H1 (cell line): Measurements from ENCODE around the gene DCAF15. TPM values are rescaled to one million over a fixed set of nuclear protein-coding genes. Genes with fewer than 3 reads are reported as not detected.

ENCODE experiments used
- CHD1 ChIP-seq: IDR thresholded peaks from 2 replicates; pipeline ENCODE4 v1.6.1; 2012; ENCODE audit warnings: low read depth, low read length, improper control_type of control experiment
- EZH2 ChIP-seq: fragments of 200-600 bp; sonication (generic); IDR thresholded peaks from 2 replicates; pipeline ENCODE4 v1.7.1; 2012; ENCODE audit warnings: low read depth, mild to moderate bottlenecking, moderate library complexity, low read length, inconsistent platforms; ENCODE audit not compliant: severe bottlenecking
- GABPA ChIP-seq: IDR thresholded peaks from 2 replicates; pipeline ENCODE4 v1.6.1; 2011; ENCODE audit warnings: mild to moderate bottlenecking, low read length, moderate library complexity, borderline replicate concordance; ENCODE audit not compliant: insufficient read depth
- POU5F1 ChIP-seq: IDR thresholded peaks from 2 replicates; pipeline ENCODE4 v1.6.1; 2011; ENCODE audit warnings: low read depth, mild to moderate bottlenecking, low read length, moderate library complexity
- TEAD4 ChIP-seq: IDR thresholded peaks from 2 replicates; pipeline ENCODE4 v1.6.1; 2012; ENCODE audit warnings: low read depth, low read length, inconsistent platforms, mixed read lengths
- ZNF274 ChIP-seq: IDR thresholded peaks from 2 replicates; pipeline ENCODE4 v1.7.0; 2012; ENCODE audit warnings: low read length, borderline replicate concordance; ENCODE audit errors: extremely low read depth
- polyA plus RNA-seq, 7 experiments: library from polyadenylated mRNA; depleted of rRNA in 3 of 7; stranded (reverse) in 5 of 7; unstranded in 2 of 7; fragments of >200 nt in 5 of 7; fragments of 200-250 nt in 2 of 7; gene quantifications; 1 replicate in 5 of 7; 2 replicates in 1 of 7; 4 replicates in 1 of 7; pipeline versions ENCODE4 v1.2.1 to v1.2.3, GENCODE V29; 2011 to 2013; ENCODE audit warnings: missing spikeins in 2 of 7, mixed read lengths in 2 of 7
- total RNA-seq: library from RNA; stranded (reverse); fragmentation: NEBNext Ultra II Directional; extraction: Animal tissue kit (Norgen Biotek cat#: 25700); gene quantifications from 2 replicates; pipeline ENCODE4 v1.2.1, GENCODE V29; 2021
- TF ChIP-seq, protein P1 (sequence below), 3 experiments: IDR thresholded peaks; 1 replicate in 2 of 3; 2 replicates in 1 of 3; pipeline versions ENCODE4 v1.5.1 to v1.6.1; 2011; ENCODE audit warnings: low read length in 3 of 3, mild to moderate bottlenecking in 3 of 3, inconsistent platforms in 2 of 3, low read depth in 1 of 3, moderate library complexity in 1 of 3; ENCODE audit not compliant: insufficient read depth in 1 of 3; ENCODE audit errors: control extremely low read depth in 1 of 3

Gene DCAF15
- total and polyA plus RNA-seq, 2 of the 8 experiments (the other 6 are each of a cell fraction or from before 2014, with no cell fraction given), result 68.7 to 80.8 TPM

DNA sequence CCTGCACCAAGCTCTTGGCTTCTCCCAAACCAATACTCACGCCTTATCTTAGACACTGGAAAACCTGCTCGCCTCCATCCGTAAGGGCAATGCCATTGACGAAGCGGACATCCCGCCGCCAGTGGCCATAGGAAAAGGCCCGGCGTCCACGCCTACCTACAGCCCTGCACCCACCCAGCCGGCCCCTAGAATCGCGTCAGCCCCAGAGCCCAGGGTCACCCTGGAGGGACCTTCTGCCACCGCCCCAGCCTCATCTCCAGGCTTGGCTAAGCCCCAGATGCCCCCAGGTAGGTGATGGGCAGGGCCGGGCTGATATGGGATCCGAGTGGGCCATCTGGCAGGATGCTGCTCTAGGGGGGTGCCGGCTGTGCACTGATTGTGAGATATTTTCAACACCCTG, 39.0 kb upstream of the DCAF15 start (continued):
- TF ChIP-seq, protein P1, sequence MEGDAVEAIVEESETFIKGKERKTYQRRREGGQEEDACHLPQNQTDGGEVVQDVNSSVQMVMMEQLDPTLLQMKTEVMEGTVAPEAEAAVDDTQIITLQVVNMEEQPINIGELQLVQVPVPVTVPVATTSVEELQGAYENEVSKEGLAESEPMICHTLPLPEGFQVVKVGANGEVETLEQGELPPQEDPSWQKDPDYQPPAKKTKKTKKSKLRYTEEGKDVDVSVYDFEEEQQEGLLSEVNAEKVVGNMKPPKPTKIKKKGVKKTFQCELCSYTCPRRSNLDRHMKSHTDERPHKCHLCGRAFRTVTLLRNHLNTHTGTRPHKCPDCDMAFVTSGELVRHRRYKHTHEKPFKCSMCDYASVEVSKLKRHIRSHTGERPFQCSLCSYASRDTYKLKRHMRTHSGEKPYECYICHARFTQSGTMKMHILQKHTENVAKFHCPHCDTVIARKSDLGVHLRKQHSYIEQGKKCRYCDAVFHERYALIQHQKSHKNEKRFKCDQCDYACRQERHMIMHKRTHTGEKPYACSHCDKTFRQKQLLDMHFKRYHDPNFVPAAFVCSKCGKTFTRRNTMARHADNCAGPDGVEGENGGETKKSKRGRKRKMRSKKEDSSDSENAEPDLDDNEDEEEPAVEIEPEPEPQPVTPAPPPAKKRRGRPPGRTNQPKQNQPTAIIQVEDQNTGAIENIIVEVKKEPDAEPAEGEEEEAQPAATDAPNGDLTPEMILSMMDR (IDR thresholded peaks at IDR 0.05; ENCODE audit: control extremely low read depth in 1 of 3, insufficient read depth in 1 of 3, low read depth in 1 of 3, low read length in 3 of 3), result no peak
- TF ChIP-seq EZH2 (no peak), CHD1 (no peak), GABPA (no peak), POU5F1 (no peak), TEAD4 (no peak), ZNF274 (no peak)
